GM18498 (cell line): ENCODE results near the gene SEPHS2.
A peak's percentile ranks its signal among the peaks of the same experiment; 100 is the strongest.

Experiments
- ATAC-seq: cut with Tn5 transposase; IDR thresholded peaks from one replicate; pipeline ENCODE4 v1.9.1; 2021; ENCODE audit warnings: mild to moderate bottlenecking, moderate library complexity; ENCODE audit not compliant: unreplicated experiment

The SEPHS2 gene

GRCh38 chr16:30430428-30430970 lies 15.2 kb downstream of the SEPHS2 start:
- ATAC-seq, result peak; percentile 16

- peak; percentile 97 for ATAC-seq
These were observed 15.8 kb downstream of the SEPHS2 start, which contains the start of gene DCTPP1 for GRCh38 chr16:30429678-30430427. TSS of gene DCTPP1 (minus strand) at chr16:30430030. CDS start at chr16:30429980, 50 bp downstream.

GRCh38 chr16:30429418-30429677 lies 16.3 kb downstream of the SEPHS2 start:
- ATAC-seq, result no peak

- no peak for ATAC-seq
These were observed 17.6 kb downstream of the SEPHS2 start for GRCh38 chr16:30428055-30428454.

GRCh38 chr16:30421010-30421409 lies 24.7 kb downstream of the SEPHS2 start:
- no peak for ATAC-seq

- no peak for ATAC-seq
These were observed 27.1 kb downstream of the SEPHS2 start for GRCh38 chr16:30418350-30419181.

GRCh38 chr16:30417529-30418349 lies 27.9 kb downstream of the SEPHS2 start:
- peak; percentile 82 for ATAC-seq

GRCh38 chr16:30416624-30417528 lies 28.8 kb downstream of the SEPHS2 start:
- ATAC-seq, result no peak

- ATAC-seq, result no peak
These were observed 29.5 kb downstream of the SEPHS2 start for GRCh38 chr16:30416047-30416603.

GRCh38 chr16:30414159-30414558 lies 31.5 kb downstream of the SEPHS2 start:
- ATAC-seq, result no peak

- no peak for ATAC-seq
These were observed 32.4 kb downstream of the SEPHS2 start for GRCh38 chr16:30413112-30413806.

GRCh38 chr16:30409125-30410060 lies 36.3 kb downstream of the SEPHS2 start:
- ATAC-seq, result peak; percentile 51

GRCh38 chr16:30407804-30408534 lies 37.7 kb downstream of the SEPHS2 start:
- peak; percentile 14 for ATAC-seq

GRCh38 chr16:30407102-30407803 lies 38.4 kb downstream of the SEPHS2 start, which contains the start of gene ZNF771:
TSS of gene ZNF771 (plus strand) at chr16:30407606. CDS start at chr16:30408054, 448 bp downstream.
- peak; percentile 85 for ATAC-seq

GRCh38 chr16:30406795-30407101 lies 38.9 kb downstream of the SEPHS2 start:
- ATAC-seq, result peak; percentile 5

GRCh38 chr16:30401768-30402425 lies 43.8 kb downstream of the SEPHS2 start:
- ATAC-seq, result no peak
